Measurements from ENCODE around the gene CLN5. TPM values are rescaled to one million over a fixed set of nuclear protein-coding genes. Genes with fewer than 3 reads are reported as not detected.

CLN5 gene
- total RNA-seq, 1 donor from 2014 or later, result 23.6 TPM

GRCh38 chr13:77053192-77053591, 61.3 kb downstream of the CLN5 start:
- ATAC-seq (ENCODE audit: low read depth) (no peak), DNase-seq (no peak)
- peaks cover 10% of the 10 kb centered on the region for H3K4me1 Mint-ChIP-seq
- CTCF ChIA-PET, result no interaction called here
- H3K9me3 Mint-ChIP-seq, result no peaks in the 10 kb centered on the region
- no peak overlapping the region for H3K27ac Mint-ChIP-seq
- H3K36me3 Mint-ChIP-seq (ENCODE audit: low read depth), result peaks cover 86% of the 10 kb centered on the region
- POLR2A ChIA-PET, result no interaction called here
- H3K4me3 Mint-ChIP-seq, result no peak overlapping the region
- no peaks in the 10 kb centered on the region for H3K27me3 Mint-ChIP-seq
- no peak for TF ChIP-seq CTCF (IDR thresholded peaks at IDR 0.05)
- intact Hi-C loops (cut with micrococcal nuclease), result no loop called here

Other genes starting within 250 kb of the CLN5 start
- 4.5 and 5.5 TPM in 2 replicates for gene KCTD12, start 105.7 kb upstream of the CLN5 start, total RNA-seq
- not detected in 2 replicates for gene ACOD1, start 43.6 kb upstream of the CLN5 start, total RNA-seq
- gene FBXL3, start 35.1 kb downstream of the CLN5 start, total RNA-seq, result 46.2 and 49.8 TPM in 2 replicates

Measured in activated B cell treated with CpG ODN at 0.5 μM for 24 hours (primary cell).